GM12801 (cell line): ENCODE data around the gene SURF1.

Experiments
- TF ChIP-seq, protein P1 (sequence below): IDR thresholded peaks from one replicate; pipeline ENCODE4 v1.5.1; 2011; ENCODE audit warnings: control low read depth; ENCODE audit not compliant: insufficient read length; ENCODE audit errors: extremely low read depth

SURF1 gene

DNA sequence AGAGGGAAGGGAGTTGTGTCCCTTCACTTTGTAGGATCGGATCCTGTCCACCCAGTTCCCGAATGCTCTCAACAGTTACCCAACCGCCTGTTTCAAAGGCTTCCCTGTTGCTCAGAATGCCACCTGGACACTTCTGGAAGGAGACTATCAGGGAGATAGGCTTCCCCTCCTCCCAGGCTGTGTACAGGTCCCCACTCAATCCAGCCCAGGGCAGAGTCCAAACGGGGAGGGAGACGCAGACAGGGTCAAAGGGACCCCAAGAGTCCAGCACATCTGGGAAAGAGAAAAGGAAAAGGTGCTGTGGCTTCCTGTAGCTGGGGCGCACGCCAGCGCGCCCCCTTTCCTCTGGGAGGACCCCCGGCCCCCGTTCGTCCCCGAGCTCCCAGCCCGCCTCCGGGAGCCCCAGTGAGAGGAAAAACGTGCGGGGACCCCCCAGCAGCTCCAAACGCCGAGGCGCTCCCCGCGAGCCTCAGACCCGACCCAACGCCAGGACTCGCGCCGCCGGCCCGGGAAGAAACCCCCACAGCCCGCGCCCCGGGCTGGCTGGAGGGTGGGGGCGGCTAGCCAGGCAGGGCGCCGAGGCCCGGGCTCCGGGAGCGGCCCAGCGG is 18.9 kb upstream of the SURF1 start:
- TF ChIP-seq, protein P1, sequence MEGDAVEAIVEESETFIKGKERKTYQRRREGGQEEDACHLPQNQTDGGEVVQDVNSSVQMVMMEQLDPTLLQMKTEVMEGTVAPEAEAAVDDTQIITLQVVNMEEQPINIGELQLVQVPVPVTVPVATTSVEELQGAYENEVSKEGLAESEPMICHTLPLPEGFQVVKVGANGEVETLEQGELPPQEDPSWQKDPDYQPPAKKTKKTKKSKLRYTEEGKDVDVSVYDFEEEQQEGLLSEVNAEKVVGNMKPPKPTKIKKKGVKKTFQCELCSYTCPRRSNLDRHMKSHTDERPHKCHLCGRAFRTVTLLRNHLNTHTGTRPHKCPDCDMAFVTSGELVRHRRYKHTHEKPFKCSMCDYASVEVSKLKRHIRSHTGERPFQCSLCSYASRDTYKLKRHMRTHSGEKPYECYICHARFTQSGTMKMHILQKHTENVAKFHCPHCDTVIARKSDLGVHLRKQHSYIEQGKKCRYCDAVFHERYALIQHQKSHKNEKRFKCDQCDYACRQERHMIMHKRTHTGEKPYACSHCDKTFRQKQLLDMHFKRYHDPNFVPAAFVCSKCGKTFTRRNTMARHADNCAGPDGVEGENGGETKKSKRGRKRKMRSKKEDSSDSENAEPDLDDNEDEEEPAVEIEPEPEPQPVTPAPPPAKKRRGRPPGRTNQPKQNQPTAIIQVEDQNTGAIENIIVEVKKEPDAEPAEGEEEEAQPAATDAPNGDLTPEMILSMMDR = no peak

- TF ChIP-seq, protein P1 = no peak
Observed at GRCh38 chr9:133374612-133375115, 18.4 kb upstream of the SURF1 start.

- TF ChIP-seq, protein P1 = no peak
Observed at GRCh38 chr9:133372144-133372543, 15.9 kb upstream of the SURF1 start.

GRCh38 chr9:133371261-133371711 is 15.0 kb upstream of the SURF1 start:
- TF ChIP-seq, protein P1 = no peak

DNA sequence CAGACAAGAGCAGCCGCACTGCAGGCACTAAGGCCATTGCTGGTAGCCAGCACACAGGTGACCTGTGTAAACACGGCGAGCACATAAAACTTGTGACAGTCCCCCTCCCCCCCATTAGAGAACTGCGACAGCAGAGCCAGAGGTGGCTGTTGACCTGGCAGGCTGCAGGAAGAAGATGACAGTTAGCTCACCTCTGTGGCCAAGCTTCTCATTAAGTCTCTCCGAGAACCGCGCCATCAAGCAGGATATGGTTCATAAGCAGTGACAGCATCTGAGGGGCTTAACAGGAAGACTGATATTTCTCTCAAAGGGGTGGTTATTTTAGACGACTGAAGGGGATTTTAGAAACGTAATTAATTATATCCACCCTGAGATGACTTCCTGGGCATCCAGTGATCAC is 14.4 kb upstream of the SURF1 start:
- TF ChIP-seq, protein P1 = no peak

DNA sequence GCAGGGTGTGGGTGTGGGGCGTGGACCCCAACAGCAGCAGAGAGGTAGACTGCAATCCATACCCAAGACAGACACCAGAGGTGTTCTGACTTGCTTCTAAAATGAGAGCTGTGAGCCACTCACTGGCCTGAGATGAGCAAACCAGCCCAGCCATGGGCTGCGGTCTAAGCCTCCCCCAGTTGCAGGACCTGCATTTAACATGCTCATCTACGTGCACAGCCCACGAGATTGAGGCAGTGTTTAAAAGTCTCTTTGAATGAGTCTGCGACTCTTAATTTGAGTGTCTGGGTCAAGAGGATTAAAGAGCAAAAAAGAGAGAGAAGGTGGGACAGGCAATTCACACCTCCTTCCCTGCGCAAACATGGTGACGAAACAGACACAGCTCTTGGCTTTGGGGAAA is 13.6 kb upstream of the SURF1 start:
- TF ChIP-seq, protein P1 = no peak

GRCh38 chr9:133369422-133369821 is 13.1 kb upstream of the SURF1 start:
- TF ChIP-seq, protein P1 = no peak
